Astrocyte (in vitro differentiated cells and primary cell): Measurements from ENCODE around the gene UBL3. TPM values are rescaled to one million over a fixed set of nuclear protein-coding genes. Genes with fewer than 3 reads are reported as not detected.

Experiments
- DNase-seq: peaks from one replicate; pipeline ENCODE4 v3.0.0-alpha.2; 2010; ENCODE audit warnings: low read depth
- FAIRE-seq: peaks from 2 replicates; lab custom pipeline; 2011; peaks lifted over from hg19 to GRCh38; lab: Jason Lieb, UNC
- H2AFZ ChIP-seq: 2 replicates; pipeline ENCODE4 v1.6.0; 2012; ENCODE audit warnings: low read depth, low read length, inconsistent platforms
- H3K27ac ChIP-seq: 2 replicates; pipeline ENCODE4 v1.5.1; 2011; ENCODE audit warnings: low read depth, low read length, inconsistent platforms
- H3K27me3 ChIP-seq: 2 replicates; pipeline ENCODE4 v1.6.0; 2011; ENCODE audit warnings: low read length, inconsistent platforms; ENCODE audit not compliant: insufficient read depth
- H3K36me3 ChIP-seq: 2 replicates; pipeline ENCODE4 v1.5.1; 2011; ENCODE audit warnings: low read length, inconsistent platforms; ENCODE audit not compliant: insufficient read depth
- H3K4me1 ChIP-seq: 2 replicates; pipeline ENCODE4 v1.5.1; 2011; ENCODE audit warnings: low read length, inconsistent platforms; ENCODE audit not compliant: insufficient read depth
- H3K4me2 ChIP-seq: 2 replicates; pipeline ENCODE4 v1.6.0; 2012; ENCODE audit warnings: low read length, inconsistent platforms
- H3K4me3 ChIP-seq: 2 replicates; pipeline ENCODE4 v1.5.1; 2011; ENCODE audit warnings: low read depth, mild to moderate bottlenecking, low read length, inconsistent platforms; ENCODE audit not compliant: insufficient read depth
- H3K79me2 ChIP-seq: 2 replicates; pipeline ENCODE4 v1.6.0; 2012; ENCODE audit warnings: mild to moderate bottlenecking, low read length, inconsistent platforms; ENCODE audit not compliant: insufficient read depth
- H3K9ac ChIP-seq: 2 replicates; pipeline ENCODE4 v1.6.0; 2012; ENCODE audit warnings: mild to moderate bottlenecking, low read length, inconsistent platforms
- H3K9me3 ChIP-seq: 2 replicates; pipeline ENCODE4 v1.5.1; 2012; ENCODE audit warnings: low read depth, mild to moderate bottlenecking, low read length, inconsistent platforms; ENCODE audit not compliant: insufficient read depth
- H4K20me1 ChIP-seq: 2 replicates; pipeline ENCODE4 v1.6.0; 2012; ENCODE audit warnings: low read length, inconsistent platforms; ENCODE audit not compliant: insufficient read depth
- H3K27ac Mint-ChIP-seq: one replicate; pipeline ENCODE4 v1.8.0; 2021; ENCODE audit warnings: mild to moderate bottlenecking, mixed read lengths; ENCODE audit not compliant: unreplicated experiment
- H3K27me3 Mint-ChIP-seq: one replicate; pipeline ENCODE4 v1.8.0; 2021; ENCODE audit warnings: low read depth, mixed read lengths; ENCODE audit not compliant: unreplicated experiment
- H3K36me3 Mint-ChIP-seq: one replicate; pipeline ENCODE4 v1.8.0; 2021; ENCODE audit warnings: low read depth, mixed read lengths; ENCODE audit not compliant: unreplicated experiment
- H3K4me1 Mint-ChIP-seq: one replicate; pipeline ENCODE4 v1.8.0; 2021; ENCODE audit warnings: low read depth, mixed read lengths; ENCODE audit not compliant: unreplicated experiment
- H3K4me3 Mint-ChIP-seq: one replicate; pipeline ENCODE4 v1.8.0; 2021; ENCODE audit warnings: mild to moderate bottlenecking, moderate library complexity, mixed read lengths; ENCODE audit not compliant: unreplicated experiment
- H3K9me3 Mint-ChIP-seq: one replicate; pipeline ENCODE4 v1.8.0; 2021; ENCODE audit warnings: mild to moderate bottlenecking, mixed read lengths; ENCODE audit not compliant: unreplicated experiment
- EZH2 ChIP-seq: IDR thresholded peaks from 2 replicates; pipeline ENCODE4 v1.6.1; 2012; ENCODE audit warnings: mild to moderate bottlenecking, low read length, inconsistent platforms; ENCODE audit not compliant: insufficient read depth
- total RNA-seq: library from RNA; stranded (reverse); gene quantifications from 2 replicates; pipeline ENCODE4 v1.2.1, GENCODE V29; 2021
- TF ChIP-seq, protein P1 (sequence below): IDR thresholded peaks from 2 replicates; pipeline ENCODE4 v1.5.1; 2011; ENCODE audit warnings: low read depth, mild to moderate bottlenecking, inconsistent platforms, low read length, moderate library complexity; ENCODE audit not compliant: insufficient read depth

UBL3 gene
- total RNA-seq, 1 donor from 2014 or later, result 48.5 TPM

DNA sequence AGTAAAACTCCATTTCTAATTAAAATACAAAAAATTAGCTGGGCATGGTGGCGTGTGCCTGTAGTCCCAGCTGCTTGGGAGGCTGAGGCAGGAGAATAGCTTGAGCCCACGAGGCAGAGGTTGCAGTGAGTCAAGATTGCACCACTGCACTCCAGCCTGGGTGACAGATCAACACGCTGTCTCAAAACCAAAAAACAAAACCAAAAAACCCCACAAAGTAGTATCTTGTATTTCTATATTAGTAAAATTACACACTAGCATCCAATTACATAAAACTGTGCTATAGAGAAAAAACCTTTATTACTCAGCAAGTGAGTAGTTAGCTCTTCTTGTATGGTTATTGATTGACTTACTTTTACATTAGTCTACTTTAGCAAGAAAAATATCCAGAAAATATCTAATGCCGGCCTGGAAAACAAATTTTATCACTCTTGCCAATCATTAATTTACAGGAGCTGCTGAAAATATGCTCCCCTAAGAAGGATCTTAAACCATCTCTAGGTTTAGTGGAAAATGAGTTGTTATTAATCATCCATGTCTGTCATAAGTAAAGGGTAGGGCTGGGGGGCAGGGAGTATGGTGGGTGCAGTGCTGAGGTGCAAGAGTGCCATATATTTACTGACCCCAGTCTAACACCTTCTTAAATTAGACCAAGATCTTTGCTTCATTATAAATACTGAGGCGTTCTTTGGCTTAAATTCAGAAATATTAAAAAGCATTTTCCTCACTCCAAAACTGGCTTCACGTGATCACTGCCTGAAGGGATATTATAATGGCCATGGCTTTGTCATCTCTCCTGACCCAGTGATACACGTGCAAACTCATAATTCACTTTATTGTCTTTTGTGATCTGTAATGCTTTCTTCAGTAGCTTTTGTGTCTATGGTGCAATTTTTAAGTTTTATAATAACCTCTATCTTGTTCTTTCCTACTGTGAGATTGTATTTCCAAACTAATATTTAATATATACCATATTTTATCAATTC is 44.1 kb downstream of the UBL3 start:
- peaks cover 78% of the 10 kb centered on the region for H4K20me1 ChIP-seq
- no peak overlapping the region for H3K27ac ChIP-seq
- no peak overlapping the region for H3K4me3 ChIP-seq
- H3K27me3 Mint-ChIP-seq, result no peaks in the 10 kb centered on the region
- H3K4me1 Mint-ChIP-seq, result peaks cover 22% of the 10 kb centered on the region
- TF ChIP-seq, protein P1, sequence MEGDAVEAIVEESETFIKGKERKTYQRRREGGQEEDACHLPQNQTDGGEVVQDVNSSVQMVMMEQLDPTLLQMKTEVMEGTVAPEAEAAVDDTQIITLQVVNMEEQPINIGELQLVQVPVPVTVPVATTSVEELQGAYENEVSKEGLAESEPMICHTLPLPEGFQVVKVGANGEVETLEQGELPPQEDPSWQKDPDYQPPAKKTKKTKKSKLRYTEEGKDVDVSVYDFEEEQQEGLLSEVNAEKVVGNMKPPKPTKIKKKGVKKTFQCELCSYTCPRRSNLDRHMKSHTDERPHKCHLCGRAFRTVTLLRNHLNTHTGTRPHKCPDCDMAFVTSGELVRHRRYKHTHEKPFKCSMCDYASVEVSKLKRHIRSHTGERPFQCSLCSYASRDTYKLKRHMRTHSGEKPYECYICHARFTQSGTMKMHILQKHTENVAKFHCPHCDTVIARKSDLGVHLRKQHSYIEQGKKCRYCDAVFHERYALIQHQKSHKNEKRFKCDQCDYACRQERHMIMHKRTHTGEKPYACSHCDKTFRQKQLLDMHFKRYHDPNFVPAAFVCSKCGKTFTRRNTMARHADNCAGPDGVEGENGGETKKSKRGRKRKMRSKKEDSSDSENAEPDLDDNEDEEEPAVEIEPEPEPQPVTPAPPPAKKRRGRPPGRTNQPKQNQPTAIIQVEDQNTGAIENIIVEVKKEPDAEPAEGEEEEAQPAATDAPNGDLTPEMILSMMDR, result no peak
- no peak for TF ChIP-seq EZH2
- H2AFZ ChIP-seq, result no peak overlapping the region
- H3K36me3 ChIP-seq, result no peaks in the 10 kb centered on the region
- H3K9me3 ChIP-seq, result no peaks in the 10 kb centered on the region
- no peak overlapping the region for H3K4me3 Mint-ChIP-seq
- H3K4me1 ChIP-seq, result no peaks in the 10 kb centered on the region
- H3K9ac ChIP-seq, result no peak overlapping the region
- H3K79me2 ChIP-seq, result peaks cover 91% of the 10 kb centered on the region
- DNase-seq (no peak), FAIRE-seq (no peak)
- H3K36me3 Mint-ChIP-seq, result no peaks in the 10 kb centered on the region
- H3K4me2 ChIP-seq, result no peak overlapping the region
- H3K27me3 ChIP-seq, result no peaks in the 10 kb centered on the region
- no peak overlapping the region for H3K27ac Mint-ChIP-seq
- H3K9me3 Mint-ChIP-seq, result peaks cover 1% of the 10 kb centered on the region

DNA sequence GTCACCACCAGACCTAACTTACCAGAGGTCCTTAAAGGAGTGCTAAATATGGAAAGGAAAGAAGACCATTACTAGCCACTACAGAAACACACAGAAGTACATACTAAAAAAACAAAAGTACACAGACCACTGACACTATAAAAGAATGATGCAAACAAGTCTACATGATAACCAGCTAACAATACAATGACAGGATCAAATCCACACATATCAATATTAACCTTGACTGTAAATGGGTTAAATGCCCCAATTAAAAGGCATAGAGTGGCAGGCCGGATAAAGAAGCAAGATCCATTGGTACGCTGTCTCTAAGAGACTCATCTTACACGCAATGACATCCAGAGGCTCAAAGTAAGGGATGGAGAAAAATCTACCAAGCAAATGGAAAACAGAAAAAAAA is 47.2 kb downstream of the UBL3 start:
- Histone ChIP-seq H4K20me1 (peaks cover 81% of the 10 kb centered on the region), H3K4me2 (no peak overlapping the region), H3K36me3 (no peaks in the 10 kb centered on the region), H2AFZ (no peak overlapping the region), H3K27ac (no peak overlapping the region), H3K9me3 (no peaks in the 10 kb centered on the region), H3K4me1 (no peaks in the 10 kb centered on the region), H3K4me3 (no peak overlapping the region), H3K27me3 (no peaks in the 10 kb centered on the region), H3K79me2 (peaks cover 98% of the 10 kb centered on the region), H3K9ac (no peak overlapping the region)
- Mint-ChIP-seq H3K27ac (no peak overlapping the region), H3K27me3 (no peaks in the 10 kb centered on the region), H3K4me3 (no peak overlapping the region), H3K4me1 (peaks cover 12% of the 10 kb centered on the region), H3K36me3 (no peaks in the 10 kb centered on the region), H3K9me3 (no peaks in the 10 kb centered on the region)
- DNase-seq (no peak), FAIRE-seq (no peak)
- TF ChIP-seq EZH2, result no peak
- TF ChIP-seq, protein P1, result no peak

DNA sequence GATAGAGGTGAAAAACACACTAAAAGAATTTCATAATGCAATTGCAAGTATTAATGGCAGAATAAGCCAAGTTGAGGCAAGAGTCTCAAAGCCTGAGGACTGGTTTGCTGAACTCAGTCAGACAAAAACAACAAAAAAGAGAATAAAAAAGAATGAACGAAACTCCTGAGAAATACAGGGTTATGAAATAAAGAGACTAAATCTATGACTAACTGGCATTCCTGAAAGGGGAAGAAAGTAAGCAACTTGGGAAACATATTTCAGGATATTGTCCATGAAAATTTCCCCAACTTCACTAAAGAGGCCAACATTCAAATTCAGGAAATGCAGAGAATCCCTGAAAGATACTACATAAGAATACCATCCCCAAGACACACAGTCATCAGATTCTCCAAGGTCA is 47.8 kb downstream of the UBL3 start:
- Histone ChIP-seq H2AFZ (no peak overlapping the region), H3K9ac (no peak overlapping the region), H3K27me3 (no peaks in the 10 kb centered on the region), H3K79me2 (peaks cover 98% of the 10 kb centered on the region), H3K4me1 (no peaks in the 10 kb centered on the region), H3K36me3 (no peaks in the 10 kb centered on the region), H3K4me2 (no peak overlapping the region), H4K20me1 (peaks cover 82% of the 10 kb centered on the region), H3K9me3 (no peaks in the 10 kb centered on the region), H3K27ac (no peak overlapping the region), H3K4me3 (no peak overlapping the region)
- FAIRE-seq (peak; percentile 13), DNase-seq (no peak)
- no peaks in the 10 kb centered on the region for H3K36me3 Mint-ChIP-seq
- peaks cover 12% of the 10 kb centered on the region for H3K4me1 Mint-ChIP-seq
- TF ChIP-seq, protein P1, result no peak
- TF ChIP-seq EZH2, result no peak
- no peaks in the 10 kb centered on the region for H3K27me3 Mint-ChIP-seq
- no peak overlapping the region for H3K4me3 Mint-ChIP-seq
- H3K9me3 Mint-ChIP-seq, result no peaks in the 10 kb centered on the region
- H3K27ac Mint-ChIP-seq, result no peak overlapping the region
